ENCODE results near the gene GNG3.
A peak's percentile ranks its signal among the peaks of the same experiment; 100 is the strongest.
"Not testable (repeated sequence)": the region's sequence is repeated elsewhere in the genome, so short reads cannot be mapped to it uniquely, and the experiment has no call there.

Gene GNG3

GRCh38 chr11:62694455-62695167, 12.9 kb upstream of the GNG3 start:
- no peaks in the 10 kb centered on the region for H3K27me3 ChIP-seq (ENCODE audit: low read depth, low read length)
- TF ChIP-seq EZH2phosphoT487 (IDR thresholded peaks at IDR 0.05; ENCODE audit: low read depth) = no peak
- TF ChIP-seq CTCF (IDR thresholded peaks at IDR 0.05; ENCODE audit: low read depth, low read length) = peak; percentile 97
- no peak overlapping the region for H3K9ac ChIP-seq (ENCODE audit: low read length)
- no peak overlapping the region for H3K4me2 ChIP-seq (ENCODE audit: low read length)
- H3K9me3 ChIP-seq (ENCODE audit: insufficient read depth, low read length) = no peaks in the 10 kb centered on the region
- no peaks in the 10 kb centered on the region for H4K20me1 ChIP-seq (ENCODE audit: insufficient read depth, low read length)
- H3K4me3 ChIP-seq (ENCODE audit: low read length) = no peak overlapping the region
- H3K36me3 ChIP-seq (replicated peaks; ENCODE audit: low read depth, low read length) = peaks cover 27% of the 10 kb centered on the region
- no peak overlapping the region for H2AFZ ChIP-seq (ENCODE audit: low read depth, low read length)
- H3K4me1 ChIP-seq (ENCODE audit: low read length) = no peaks in the 10 kb centered on the region
- no peaks in the 10 kb centered on the region for H3K79me2 ChIP-seq (ENCODE audit: low read length)
- no peak overlapping the region for H3K27ac ChIP-seq (ENCODE audit: low read length)

- no peaks in the 10 kb centered on the region for H4K20me1 ChIP-seq (ENCODE audit: insufficient read depth, low read length)
- H3K9ac ChIP-seq (ENCODE audit: low read length) = no peak overlapping the region
- peaks cover 21% of the 10 kb centered on the region for H3K4me1 ChIP-seq (ENCODE audit: low read length)
- H3K27me3 ChIP-seq (ENCODE audit: low read depth, low read length) = no peaks in the 10 kb centered on the region
- H3K79me2 ChIP-seq (ENCODE audit: low read length) = peaks cover 10% of the 10 kb centered on the region
- no peaks in the 10 kb centered on the region for H3K9me3 ChIP-seq (ENCODE audit: insufficient read depth, low read length)
- peak overlapping the region; percentile 20; the same call in 1 of the 2 replicates for H3K4me2 ChIP-seq (ENCODE audit: low read length)
- H3K36me3 ChIP-seq (replicated peaks; ENCODE audit: low read depth, low read length) = peaks cover 36% of the 10 kb centered on the region
- H3K4me3 ChIP-seq (ENCODE audit: low read length) = no peak overlapping the region
- TF ChIP-seq CTCF (IDR thresholded peaks at IDR 0.05; ENCODE audit: low read depth, low read length) = no peak
- no peak for TF ChIP-seq EZH2phosphoT487 (IDR thresholded peaks at IDR 0.05; ENCODE audit: low read depth)
- peak overlapping the region; percentile 19; the same call in 1 of the 2 replicates for H3K27ac ChIP-seq (ENCODE audit: low read length)
- H2AFZ ChIP-seq (ENCODE audit: low read depth, low read length) = no peak overlapping the region
These were observed 5.2 kb upstream of the GNG3 start for GRCh38 chr11:62702246-62702645.

- not testable (repeated sequence) for H3K9me3 ChIP-seq (ENCODE audit: insufficient read depth, low read length); H3K9ac ChIP-seq (ENCODE audit: low read length); H4K20me1 ChIP-seq (ENCODE audit: insufficient read depth, low read length); H3K27ac ChIP-seq (ENCODE audit: low read length); H3K4me3 ChIP-seq (ENCODE audit: low read length); H2AFZ ChIP-seq (ENCODE audit: low read depth, low read length); H3K27me3 ChIP-seq (ENCODE audit: low read depth, low read length); H3K4me2 ChIP-seq (ENCODE audit: low read length)
- Histone ChIP-seq H3K4me1 (ENCODE audit: low read length) (peaks cover 27% of the 10 kb centered on the region), H3K36me3 (replicated peaks; ENCODE audit: low read depth, low read length) (peaks cover 47% of the 10 kb centered on the region), H3K79me2 (ENCODE audit: low read length) (peaks cover 10% of the 10 kb centered on the region)
These were observed 3.6 kb upstream of the GNG3 start for GRCh38 chr11:62703921-62704320.

GRCh38 chr11:62705413-62705812, 2.1 kb upstream of the GNG3 start:
- peaks cover 50% of the 10 kb centered on the region for H3K36me3 ChIP-seq (replicated peaks; ENCODE audit: low read depth, low read length)

More at GRCh38 chr11:62705413-62705812, 2.1 kb upstream of the GNG3 start:
- Histone ChIP-seq H4K20me1 (ENCODE audit: insufficient read depth, low read length) (no peaks in the 10 kb centered on the region), H3K27ac (ENCODE audit: low read length) (peak overlapping the region; percentile 40), H3K4me3 (ENCODE audit: low read length) (peak overlapping the region; percentile 84), H3K27me3 (ENCODE audit: low read depth, low read length) (no peaks in the 10 kb centered on the region), H2AFZ (ENCODE audit: low read depth, low read length) (no peak overlapping the region), H3K79me2 (ENCODE audit: low read length) (peaks cover 10% of the 10 kb centered on the region), H3K4me1 (ENCODE audit: low read length) (peaks cover 38% of the 10 kb centered on the region), H3K9ac (ENCODE audit: low read length) (peak overlapping the region; percentile 76), H3K9me3 (ENCODE audit: insufficient read depth, low read length) (no peaks in the 10 kb centered on the region), H3K4me2 (ENCODE audit: low read length) (peak overlapping the region; percentile 99)
- TF ChIP-seq EZH2phosphoT487 (IDR thresholded peaks at IDR 0.05; ENCODE audit: low read depth) = no peak
- TF ChIP-seq CTCF (IDR thresholded peaks at IDR 0.05; ENCODE audit: low read depth, low read length) = no peak

Data from OCI-LY3 (cell line).